IPS-15b (cell line): ENCODE results near the gene SDHB.

Source experiments
- H3K27me3 ChIP-seq: one replicate; pipeline ENCODE4 v1.6.1; 2013; ENCODE audit warnings: low read length; ENCODE audit not compliant: control insufficient read depth, insufficient read depth
- H3K36me3 ChIP-seq: one replicate; pipeline ENCODE4 v1.6.1; 2013; ENCODE audit warnings: low read length; ENCODE audit not compliant: control insufficient read depth, insufficient read depth
- H3K4me1 ChIP-seq: one replicate; pipeline ENCODE4 v1.6.1; 2013; ENCODE audit warnings: mild to moderate bottlenecking, low read length; ENCODE audit not compliant: control insufficient read depth, insufficient read depth
- H3K4me3 ChIP-seq: one replicate; pipeline ENCODE4 v1.5.1; 2013; ENCODE audit warnings: low read depth, low read length
- H3K9ac ChIP-seq: one replicate; pipeline ENCODE4 v1.6.1; 2013; ENCODE audit warnings: low read depth, mild to moderate bottlenecking, low read length
- H3K9me3 ChIP-seq: one replicate; pipeline ENCODE4 v1.6.1; 2013; ENCODE audit warnings: mild to moderate bottlenecking, low read length; ENCODE audit not compliant: control insufficient read depth, insufficient read depth

SDHB gene

DNA sequence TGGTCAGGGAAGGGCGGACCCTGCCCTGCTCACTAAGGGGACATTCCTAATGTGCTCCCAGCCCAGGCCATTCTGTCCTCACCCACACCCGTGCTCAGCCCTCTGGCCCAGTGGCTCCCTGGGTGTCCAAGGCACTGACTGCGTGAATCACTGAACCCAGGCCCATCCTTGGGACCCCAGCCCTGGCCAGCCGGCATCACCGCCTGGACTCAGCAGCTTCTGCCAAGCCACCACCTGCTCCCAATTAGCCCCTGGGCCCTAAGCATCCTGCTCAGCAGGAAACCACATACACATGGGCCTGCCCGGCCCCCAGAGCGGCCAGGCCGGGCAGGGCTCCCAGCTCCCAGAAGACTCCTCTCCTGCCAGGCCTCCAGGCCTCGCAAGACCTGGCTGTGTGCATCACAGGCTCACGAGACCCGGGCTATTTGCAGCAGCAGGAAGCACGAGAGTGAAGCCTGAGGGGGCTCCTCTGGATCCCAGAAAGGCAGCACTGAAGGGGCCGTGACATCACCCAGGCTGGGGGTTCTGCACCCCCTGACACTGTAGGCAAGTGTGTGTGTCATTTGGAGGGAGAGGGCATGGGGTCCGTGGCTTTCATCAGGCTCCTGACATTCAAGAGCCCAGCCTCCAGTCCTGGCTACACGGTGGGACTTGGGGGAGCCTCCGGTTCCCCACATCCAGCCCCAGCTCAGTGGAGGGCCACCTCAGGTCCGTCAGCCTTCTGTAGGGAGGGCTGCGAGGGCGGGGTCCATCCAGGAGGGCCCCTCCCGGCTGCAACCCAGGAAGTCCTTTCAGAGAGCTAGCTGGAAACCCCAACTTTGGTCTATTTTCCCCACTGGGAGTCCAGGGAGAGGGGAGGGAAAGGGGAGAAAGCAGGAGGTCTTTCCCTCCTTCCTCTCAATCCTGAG is 75.0 kb downstream of the SDHB start:
- Histone ChIP-seq H3K9me3 (no peaks in the 10 kb centered on the region), H3K4me1 (peaks cover 3% of the 10 kb centered on the region), H3K4me3 (peak overlapping the region; percentile 85), H3K9ac (peak overlapping the region; percentile 76), H3K36me3 (peaks cover 22% of the 10 kb centered on the region), H3K27me3 (no peaks in the 10 kb centered on the region)

DNA sequence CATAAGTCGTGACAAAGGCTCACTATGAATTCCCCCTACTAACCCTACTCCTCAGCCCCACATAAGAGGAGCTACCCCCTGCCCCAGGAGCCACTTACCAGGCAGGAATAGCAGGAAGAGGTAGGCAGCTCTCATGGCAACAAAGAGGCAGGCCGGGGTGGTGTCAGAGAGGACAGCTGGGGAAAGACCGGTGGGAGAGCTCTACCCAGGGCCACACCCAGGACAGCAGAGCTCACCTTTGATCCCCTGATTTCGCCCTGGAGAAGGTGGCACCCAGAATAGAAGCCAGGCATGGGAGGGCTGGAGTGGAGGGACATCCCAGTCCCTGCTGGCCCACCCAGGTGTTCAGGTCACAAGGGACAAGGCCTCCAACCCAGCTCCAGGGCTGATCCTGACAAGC is 75.7 kb downstream of the SDHB start:
- peaks cover 23% of the 10 kb centered on the region for H3K36me3 ChIP-seq
- peak overlapping the region; percentile 65 for H3K9ac ChIP-seq
- H3K9me3 ChIP-seq: no peaks in the 10 kb centered on the region
- H3K27me3 ChIP-seq: no peaks in the 10 kb centered on the region
- no peak overlapping the region for H3K4me3 ChIP-seq
- H3K4me1 ChIP-seq: peaks cover 3% of the 10 kb centered on the region

DNA sequence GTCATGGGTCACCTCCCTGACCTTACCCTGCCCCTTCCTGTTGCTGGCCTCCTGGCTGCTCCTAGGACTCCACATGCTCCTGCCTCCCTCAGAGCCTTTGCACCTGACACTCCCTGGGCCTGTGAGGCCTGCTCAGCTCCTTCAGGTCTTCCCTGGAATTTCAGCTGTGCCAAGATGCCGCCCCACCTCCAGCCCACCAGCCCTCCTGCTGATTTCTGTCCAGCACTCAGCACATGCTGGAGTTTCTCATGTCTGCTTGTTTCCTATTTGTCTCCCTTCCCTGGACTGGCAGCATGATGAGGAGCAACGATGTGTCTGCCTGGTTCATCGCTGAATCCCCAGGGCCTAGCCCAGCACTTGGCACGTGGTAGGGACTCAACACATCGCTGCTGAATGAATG is 76.5 kb downstream of the SDHB start:
- H3K9me3 ChIP-seq: no peaks in the 10 kb centered on the region
- no peak overlapping the region for H3K4me3 ChIP-seq
- H3K4me1 ChIP-seq: peaks cover 3% of the 10 kb centered on the region
- no peak overlapping the region for H3K9ac ChIP-seq
- H3K36me3 ChIP-seq: peaks cover 26% of the 10 kb centered on the region
- no peaks in the 10 kb centered on the region for H3K27me3 ChIP-seq

DNA sequence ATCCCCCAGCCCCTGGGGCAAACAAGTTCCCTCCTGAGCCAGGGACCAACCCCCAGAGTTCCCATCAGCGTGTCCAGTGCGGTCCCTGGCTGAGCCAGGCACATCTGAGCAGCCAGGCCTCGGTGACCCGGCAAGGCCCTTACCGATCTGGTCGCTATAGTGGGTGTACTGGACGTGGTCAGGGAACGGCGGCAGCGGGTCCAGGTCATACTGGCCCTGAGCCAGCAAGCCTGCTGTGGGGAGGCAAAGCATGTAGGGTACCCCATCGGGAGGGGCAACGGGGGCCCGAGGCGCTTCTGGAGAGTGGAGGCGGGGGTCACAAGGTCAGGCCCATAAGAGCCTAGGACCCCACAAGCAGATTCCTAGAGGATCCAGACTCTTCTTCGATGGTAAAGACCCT is 76.9 kb downstream of the SDHB start:
- Histone ChIP-seq H3K9ac (no peak overlapping the region), H3K27me3 (no peaks in the 10 kb centered on the region), H3K4me1 (peaks cover 3% of the 10 kb centered on the region), H3K9me3 (no peaks in the 10 kb centered on the region), H3K4me3 (no peak overlapping the region), H3K36me3 (peaks cover 30% of the 10 kb centered on the region)

DNA sequence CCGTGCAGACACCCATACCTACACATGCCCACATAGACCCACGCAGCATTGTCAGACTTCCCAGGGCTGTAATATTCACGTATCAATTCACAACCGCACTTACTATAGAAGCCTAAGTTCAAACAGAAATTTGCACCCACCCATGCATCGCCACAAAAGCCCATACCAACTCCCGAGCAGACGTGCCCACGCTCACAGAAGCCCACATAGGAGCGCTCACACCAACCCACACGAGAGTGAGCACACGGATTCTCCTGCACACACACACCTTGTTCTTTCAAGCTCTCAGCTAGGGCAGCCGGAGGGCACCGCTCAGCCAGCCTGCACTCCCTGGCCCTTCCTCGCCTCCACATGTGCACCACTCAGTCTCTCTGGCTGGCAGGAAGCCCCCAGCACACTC is 78.0 kb downstream of the SDHB start:
- Histone ChIP-seq H3K27me3 (no peaks in the 10 kb centered on the region), H3K36me3 (peaks cover 38% of the 10 kb centered on the region), H3K9ac (no peak overlapping the region), H3K9me3 (no peaks in the 10 kb centered on the region), H3K4me3 (no peak overlapping the region), H3K4me1 (peaks cover 3% of the 10 kb centered on the region)

DNA sequence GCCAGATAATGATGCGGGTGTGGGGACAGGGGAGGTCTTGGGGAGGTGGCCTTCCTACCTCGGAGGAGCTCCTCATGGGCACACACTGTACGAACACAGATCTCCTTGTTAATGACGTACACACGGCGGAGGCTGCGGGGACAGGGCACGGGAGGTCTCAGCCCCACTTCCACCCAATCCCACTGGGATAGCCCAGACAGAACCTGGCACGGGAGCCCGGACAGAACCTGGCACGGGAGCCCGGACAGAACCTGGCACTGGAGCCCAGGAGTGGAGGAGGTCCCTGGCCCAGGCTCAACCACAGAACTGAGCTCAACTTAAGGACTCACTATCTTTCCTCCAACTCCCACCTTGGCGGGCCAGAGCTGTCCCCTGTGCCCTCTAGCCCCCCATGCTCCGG is 78.6 kb downstream of the SDHB start:
- H3K36me3 ChIP-seq: peaks cover 38% of the 10 kb centered on the region
- H3K9ac ChIP-seq: no peak overlapping the region
- no peaks in the 10 kb centered on the region for H3K9me3 ChIP-seq
- H3K4me3 ChIP-seq: no peak overlapping the region
- no peaks in the 10 kb centered on the region for H3K27me3 ChIP-seq
- peaks cover 3% of the 10 kb centered on the region for H3K4me1 ChIP-seq

DNA sequence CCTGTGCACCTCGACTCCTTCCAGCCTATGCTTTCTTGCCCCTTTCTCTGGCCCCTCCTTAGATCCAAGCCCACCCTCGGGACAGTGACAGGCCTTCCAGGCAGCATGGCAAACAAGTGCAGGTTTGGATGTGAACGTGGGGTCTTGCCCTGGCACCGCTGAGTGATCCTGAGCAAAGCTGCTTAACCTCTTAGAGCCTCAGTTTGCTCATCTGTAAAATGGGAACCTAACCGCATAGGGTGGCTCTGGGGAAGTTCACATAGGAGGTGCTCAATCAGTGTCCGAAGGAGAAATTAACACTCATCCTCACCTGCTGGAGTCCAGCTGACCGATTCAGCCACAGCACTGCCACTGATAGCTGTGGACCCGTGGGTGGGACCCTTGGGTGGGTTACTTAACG is 80.6 kb downstream of the SDHB start:
- H3K4me3 ChIP-seq: no peak overlapping the region
- H3K27me3 ChIP-seq: no peaks in the 10 kb centered on the region
- H3K4me1 ChIP-seq: no peaks in the 10 kb centered on the region
- H3K9ac ChIP-seq: no peak overlapping the region
- H3K9me3 ChIP-seq: no peaks in the 10 kb centered on the region
- H3K36me3 ChIP-seq: peaks cover 41% of the 10 kb centered on the region

DNA sequence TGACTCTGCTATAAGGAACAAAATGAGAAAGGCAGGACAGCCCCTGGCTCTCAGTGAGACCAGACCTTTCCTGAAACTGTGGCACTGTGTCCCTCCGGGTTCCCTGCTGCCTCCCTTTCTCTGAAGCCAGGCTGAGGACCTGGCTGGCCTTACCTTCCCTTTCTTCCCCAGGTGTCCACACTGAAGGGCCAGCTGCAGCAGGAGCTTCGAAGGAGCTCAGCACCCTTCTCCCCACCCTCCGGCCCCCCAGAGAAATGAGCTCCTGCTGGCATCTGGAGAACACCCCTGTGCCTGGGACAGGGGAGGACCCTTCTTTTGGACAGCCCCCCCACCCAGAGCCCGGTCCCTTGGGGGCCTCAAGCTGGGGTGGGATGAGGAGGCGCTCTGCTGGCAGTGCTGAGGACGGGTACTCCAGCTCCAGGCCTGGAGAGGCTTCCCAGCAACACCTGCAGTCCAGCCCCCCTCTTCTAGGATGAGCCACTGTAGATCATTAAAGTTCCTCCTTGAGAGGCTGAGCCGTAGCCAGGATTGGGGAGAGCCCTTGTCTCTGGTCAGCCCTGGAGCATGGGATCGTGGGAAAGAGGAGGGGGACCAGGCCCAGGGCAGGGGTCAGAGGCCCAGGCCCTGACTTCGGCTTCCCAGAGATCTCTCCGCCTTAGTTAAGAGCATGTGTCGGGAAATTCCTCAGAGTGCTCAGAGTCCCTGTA is 81.5 kb downstream of the SDHB start:
- H3K36me3 ChIP-seq: peaks cover 42% of the 10 kb centered on the region
- H3K27me3 ChIP-seq: no peaks in the 10 kb centered on the region
- H3K4me3 ChIP-seq: no peak overlapping the region
- H3K4me1 ChIP-seq: no peaks in the 10 kb centered on the region
- H3K9ac ChIP-seq: no peak overlapping the region
- no peaks in the 10 kb centered on the region for H3K9me3 ChIP-seq

DNA sequence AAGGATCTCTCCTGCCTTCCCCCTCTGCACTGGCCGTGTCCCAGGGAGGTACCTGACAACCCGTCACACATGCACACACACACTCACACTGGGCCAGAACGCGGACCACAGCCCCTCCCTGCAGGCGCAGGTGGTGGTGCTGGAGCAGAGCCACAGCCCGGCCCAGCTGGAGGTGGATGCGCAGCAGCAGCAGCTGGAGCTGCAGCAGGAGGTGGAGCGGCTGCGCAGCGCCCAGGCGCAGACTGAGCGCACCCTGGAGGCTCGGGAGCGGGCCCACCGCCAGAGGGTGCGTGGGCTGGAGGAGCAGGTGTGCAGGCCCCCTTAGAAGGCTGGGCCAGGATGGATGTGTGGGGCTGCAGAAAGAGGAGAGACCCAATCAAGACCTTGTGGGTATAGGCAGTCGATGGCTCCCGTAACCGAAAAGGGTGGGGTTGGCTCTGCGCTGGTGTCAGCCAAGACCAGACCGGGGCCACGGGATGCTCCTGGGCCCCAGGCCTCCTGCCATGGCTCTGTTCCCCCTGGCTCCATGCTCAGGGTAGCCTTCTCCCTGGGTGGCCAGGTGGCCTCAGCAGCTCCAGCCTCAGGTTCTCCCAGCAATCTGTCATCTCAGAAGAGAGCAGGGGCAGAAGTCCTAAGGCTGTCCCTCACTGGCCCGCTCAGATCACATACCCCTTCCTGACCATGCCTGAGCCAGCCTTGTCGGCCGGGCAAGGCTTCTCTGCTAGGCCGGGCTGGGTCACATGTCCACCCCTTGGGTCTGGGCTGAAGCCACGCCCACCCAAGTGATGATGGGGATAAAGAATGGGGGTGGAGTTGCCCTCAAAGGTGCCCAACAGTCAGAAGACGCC is 82.3 kb downstream of the SDHB start:
- Histone ChIP-seq H3K4me1 (no peaks in the 10 kb centered on the region), H3K9ac (no peak overlapping the region), H3K9me3 (no peaks in the 10 kb centered on the region), H3K4me3 (no peak overlapping the region), H3K36me3 (peaks cover 36% of the 10 kb centered on the region), H3K27me3 (no peaks in the 10 kb centered on the region)

DNA sequence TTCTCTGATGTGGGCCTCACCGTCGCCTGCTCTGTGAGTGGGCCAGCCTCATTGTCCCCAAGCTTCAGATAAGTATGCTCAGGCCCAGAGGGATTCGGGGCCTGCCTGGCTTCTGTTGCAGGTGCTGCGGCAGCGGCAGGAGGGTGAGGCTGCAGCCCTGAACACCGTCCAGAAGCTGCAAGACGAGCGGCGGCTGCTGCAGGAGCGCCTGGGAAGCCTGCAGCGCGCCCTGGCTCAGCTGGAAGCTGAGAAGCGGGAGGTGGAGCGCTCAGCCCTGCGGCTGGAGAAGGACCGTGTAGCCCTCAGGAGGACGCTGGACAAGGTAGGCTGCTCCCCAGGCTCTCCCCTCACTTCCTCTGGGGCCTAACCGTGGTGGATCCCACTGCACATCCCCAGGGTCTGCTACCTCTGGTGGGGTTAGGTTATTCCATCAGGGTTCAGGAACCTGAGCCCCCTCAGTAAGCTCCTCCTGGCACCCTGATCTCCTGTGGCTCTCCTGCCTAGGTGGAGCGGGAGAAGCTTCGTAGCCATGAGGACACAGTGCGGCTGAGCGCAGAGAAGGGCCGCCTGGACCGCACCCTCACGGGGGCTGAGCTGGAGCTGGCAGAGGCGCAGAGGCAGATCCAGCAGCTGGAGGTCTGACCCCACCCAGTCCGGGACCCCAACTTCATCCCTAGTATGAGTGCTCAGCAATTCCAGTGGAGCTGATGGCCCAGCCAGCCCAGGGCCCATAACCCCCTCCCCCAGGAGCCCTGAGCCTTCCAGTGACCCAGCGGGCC is 83.5 kb downstream of the SDHB start:
- Histone ChIP-seq H3K9ac (no peak overlapping the region), H3K27me3 (no peaks in the 10 kb centered on the region), H3K4me1 (no peaks in the 10 kb centered on the region), H3K36me3 (peaks cover 33% of the 10 kb centered on the region), H3K4me3 (no peak overlapping the region), H3K9me3 (no peaks in the 10 kb centered on the region)

DNA sequence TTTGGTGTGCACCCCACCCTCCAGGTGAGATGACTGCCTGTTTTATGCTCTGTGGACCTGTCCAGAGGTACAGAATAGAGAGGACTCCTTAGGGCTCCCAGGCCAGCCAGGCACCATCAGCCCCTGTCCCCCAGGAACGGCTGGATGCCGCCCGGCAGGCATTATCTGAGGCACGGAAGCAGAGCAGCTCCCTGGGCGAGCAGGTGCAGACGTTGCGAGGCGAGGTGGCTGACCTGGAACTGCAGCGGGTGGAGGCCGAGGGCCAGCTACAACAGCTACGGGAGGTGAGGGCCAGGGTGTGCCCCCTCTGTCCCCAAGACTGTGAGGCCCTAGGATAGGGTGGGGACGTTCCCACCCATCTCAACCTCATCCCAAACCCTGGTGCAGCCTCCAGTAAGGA is 84.2 kb downstream of the SDHB start:
- Histone ChIP-seq H3K9me3 (no peaks in the 10 kb centered on the region), H3K36me3 (peaks cover 32% of the 10 kb centered on the region), H3K4me3 (no peak overlapping the region), H3K27me3 (no peaks in the 10 kb centered on the region), H3K9ac (no peak overlapping the region), H3K4me1 (no peaks in the 10 kb centered on the region)
